SK-N-SH treated with all-trans-retinoic acid at 6 μM for 48 hours (cell line): ENCODE measurements around the gene ELFN2.

ENCODE experiments used
- ATAC-seq: fragments of 200-7000 bp; cut with Tn5 transposase; 3 replicates; pipeline ENCODE4 v1.9.1; 2020; ENCODE audit warnings: mild to moderate bottlenecking, moderate library complexity
- ARNTL ChIP-seq: fragments of 450-650 bp; formaldehyde crosslinking; IDR thresholded peaks from 2 replicates; pipeline ENCODE4 v1.5.0; 2020; ENCODE audit warnings: low read depth, mild to moderate bottlenecking, moderate library complexity, borderline replicate concordance
- BACH2 ChIP-seq: fragments of 250-450 bp; sonication (Bioruptor Pico); IDR thresholded peaks from 2 replicates; pipeline ENCODE4 v1.9.0; 2021; ENCODE audit warnings: mild to moderate bottlenecking, borderline replicate concordance
- GLIS3 ChIP-seq: fragments of 250-450 bp; sonication (Bioruptor Pico); IDR thresholded peaks from 2 replicates; pipeline ENCODE4 v1.5.0; 2020; ENCODE audit warnings: mild to moderate bottlenecking, moderate library complexity
- ISL1 ChIP-seq: fragments of 250-450 bp; sonication (Bioruptor Pico); IDR thresholded peaks from 2 replicates; pipeline ENCODE4 v2.1.2; 2022; ENCODE audit warnings: mild to moderate bottlenecking, moderate library complexity
- OSR1 ChIP-seq: fragments of 250-450 bp; sonication (Bioruptor Pico); IDR thresholded peaks from 2 replicates; pipeline ENCODE4 v1.8.0; 2022; ENCODE audit warnings: moderate library complexity, mild to moderate bottlenecking, inconsistent platforms
- PPARA ChIP-seq: fragments of 250-450 bp; sonication (Bioruptor Pico); IDR thresholded peaks from 2 replicates; pipeline ENCODE4 v1.5.0; 2020; ENCODE audit warnings: mild to moderate bottlenecking, borderline replicate concordance
- RARB ChIP-seq: fragments of 250-450 bp; sonication (Bioruptor Pico); IDR thresholded peaks from 2 replicates; pipeline ENCODE4 v1.8.0; 2021; ENCODE audit warnings: mild to moderate bottlenecking, moderate library complexity
- SNAI2 ChIP-seq: fragments of 250-450 bp; sonication (Bioruptor Pico); IDR thresholded peaks from 2 replicates; pipeline ENCODE4 v1.5.0; 2020; ENCODE audit warnings: mild to moderate bottlenecking, moderate library complexity
- TCF4 ChIP-seq: fragments of 250-450 bp; sonication (Bioruptor Pico); IDR thresholded peaks from 2 replicates; pipeline ENCODE4 v1.8.0; 2021; ENCODE audit warnings: mild to moderate bottlenecking, moderate library complexity, borderline replicate concordance
- TOX ChIP-seq: fragments of 250-450 bp; sonication (Bioruptor Pico); IDR thresholded peaks from 2 replicates; pipeline ENCODE4 v1.8.0; 2021; ENCODE audit warnings: mild to moderate bottlenecking, moderate library complexity, borderline replicate concordance
- ZC3H10 ChIP-seq: fragments of 250-450 bp; sonication (Bioruptor Pico); IDR thresholded peaks from 2 replicates; pipeline ENCODE4 v1.5.1; 2021; ENCODE audit warnings: mild to moderate bottlenecking, moderate library complexity
- ZFP3 ChIP-seq: fragments of 250-450 bp; sonication (Bioruptor Pico); IDR thresholded peaks from 2 replicates; pipeline ENCODE4 v1.5.0; 2020; ENCODE audit warnings: mild to moderate bottlenecking, moderate library complexity
- ZFP30 ChIP-seq: fragments of 450-650 bp; formaldehyde crosslinking; IDR thresholded peaks from 2 replicates; pipeline ENCODE4 v1.5.0; 2022; ENCODE audit warnings: mild to moderate bottlenecking, moderate library complexity
- ZNF70 ChIP-seq: fragments of 450-650 bp; formaldehyde crosslinking; IDR thresholded peaks from 2 replicates; pipeline ENCODE4 v1.5.0; 2020; ENCODE audit warnings: mild to moderate bottlenecking, moderate library complexity
- TF ChIP-seq, protein P1 (sequence below): fragments of 250-450 bp; sonication (Bioruptor Pico); IDR thresholded peaks from 2 replicates; pipeline ENCODE4 v1.8.0; 2021; ENCODE audit warnings: low read depth, mild to moderate bottlenecking, moderate library complexity, borderline replicate concordance
- TF ChIP-seq, protein P2 (sequence below): fragments of 250-450 bp; sonication (Bioruptor Pico); IDR thresholded peaks from 2 replicates; pipeline ENCODE4 v1.8.0; 2020; ENCODE audit warnings: mild to moderate bottlenecking, moderate library complexity, borderline replicate concordance
- TF ChIP-seq, protein P3 (sequence below): fragments of 250-450 bp; sonication (Bioruptor Pico); IDR thresholded peaks from 2 replicates; pipeline ENCODE4 v1.5.0; 2020; ENCODE audit warnings: mild to moderate bottlenecking, moderate library complexity
- TF ChIP-seq, protein P4 (sequence below): fragments of 250-450 bp; sonication (Bioruptor Pico); IDR thresholded peaks from 2 replicates; pipeline ENCODE4 v1.5.1; 2021; ENCODE audit warnings: mild to moderate bottlenecking, moderate library complexity
- TF ChIP-seq, protein P5 (sequence below): fragments of 250-450 bp; sonication (Bioruptor Pico); IDR thresholded peaks from 2 replicates; pipeline ENCODE4 v1.5.1; 2020; ENCODE audit warnings: low read depth, mild to moderate bottlenecking, moderate library complexity

Gene ELFN2

DNA sequence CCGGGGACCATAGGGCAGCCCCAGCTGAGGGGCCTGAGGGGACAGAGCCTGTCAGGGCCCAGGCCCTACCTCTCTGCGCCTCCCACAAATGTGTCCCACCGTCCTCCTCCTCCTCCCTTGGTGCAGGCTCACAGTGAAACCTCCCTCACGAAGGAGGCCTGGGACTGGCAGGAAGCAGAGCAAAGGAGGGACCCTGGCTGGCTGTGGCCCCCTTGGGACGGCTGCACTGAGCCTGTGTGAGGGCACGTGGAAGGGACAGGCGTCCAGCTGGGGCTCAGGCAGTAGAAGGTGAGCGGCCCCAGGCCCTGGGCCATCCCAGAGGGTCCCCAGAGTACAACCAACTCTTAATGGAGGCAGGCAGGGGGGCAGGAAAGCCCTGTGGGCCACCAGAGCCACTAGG, 60.7 kb downstream of the ELFN2 start:
- ATAC-seq = no peak
- TF ChIP-seq, protein P1, sequence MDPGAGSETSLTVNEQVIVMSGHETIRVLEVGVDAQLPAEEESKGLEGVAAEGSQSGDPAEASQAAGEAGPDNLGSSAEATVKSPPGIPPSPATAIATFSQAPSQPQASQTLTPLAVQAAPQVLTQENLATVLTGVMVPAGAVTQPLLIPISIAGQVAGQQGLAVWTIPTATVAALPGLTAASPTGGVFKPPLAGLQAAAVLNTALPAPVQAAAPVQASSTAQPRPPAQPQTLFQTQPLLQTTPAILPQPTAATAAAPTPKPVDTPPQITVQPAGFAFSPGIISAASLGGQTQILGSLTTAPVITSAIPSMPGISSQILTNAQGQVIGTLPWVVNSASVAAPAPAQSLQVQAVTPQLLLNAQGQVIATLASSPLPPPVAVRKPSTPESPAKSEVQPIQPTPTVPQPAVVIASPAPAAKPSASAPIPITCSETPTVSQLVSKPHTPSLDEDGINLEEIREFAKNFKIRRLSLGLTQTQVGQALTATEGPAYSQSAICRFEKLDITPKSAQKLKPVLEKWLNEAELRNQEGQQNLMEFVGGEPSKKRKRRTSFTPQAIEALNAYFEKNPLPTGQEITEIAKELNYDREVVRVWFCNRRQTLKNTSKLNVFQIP = no peak
- TF ChIP-seq TCF4 (CRISPR knock-in tag) (no peak), ZNF70 (CRISPR knock-in tag) (no peak), OSR1 (CRISPR knock-in tag) (no peak), ISL1 (CRISPR knock-in tag) (no peak), GLIS3 (no peak), TOX (CRISPR knock-in tag) (no peak), RARB (CRISPR knock-in tag) (no peak), ZC3H10 (no peak)
- TF ChIP-seq, protein P2, sequence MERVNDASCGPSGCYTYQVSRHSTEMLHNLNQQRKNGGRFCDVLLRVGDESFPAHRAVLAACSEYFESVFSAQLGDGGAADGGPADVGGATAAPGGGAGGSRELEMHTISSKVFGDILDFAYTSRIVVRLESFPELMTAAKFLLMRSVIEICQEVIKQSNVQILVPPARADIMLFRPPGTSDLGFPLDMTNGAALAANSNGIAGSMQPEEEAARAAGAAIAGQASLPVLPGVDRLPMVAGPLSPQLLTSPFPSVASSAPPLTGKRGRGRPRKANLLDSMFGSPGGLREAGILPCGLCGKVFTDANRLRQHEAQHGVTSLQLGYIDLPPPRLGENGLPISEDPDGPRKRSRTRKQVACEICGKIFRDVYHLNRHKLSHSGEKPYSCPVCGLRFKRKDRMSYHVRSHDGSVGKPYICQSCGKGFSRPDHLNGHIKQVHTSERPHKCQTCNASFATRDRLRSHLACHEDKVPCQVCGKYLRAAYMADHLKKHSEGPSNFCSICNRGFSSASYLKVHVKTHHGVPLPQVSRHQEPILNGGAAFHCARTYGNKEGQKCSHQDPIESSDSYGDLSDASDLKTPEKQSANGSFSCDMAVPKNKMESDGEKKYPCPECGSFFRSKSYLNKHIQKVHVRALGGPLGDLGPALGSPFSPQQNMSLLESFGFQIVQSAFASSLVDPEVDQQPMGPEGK (CRISPR knock-in tag) = no peak
- TF ChIP-seq, protein P3, sequence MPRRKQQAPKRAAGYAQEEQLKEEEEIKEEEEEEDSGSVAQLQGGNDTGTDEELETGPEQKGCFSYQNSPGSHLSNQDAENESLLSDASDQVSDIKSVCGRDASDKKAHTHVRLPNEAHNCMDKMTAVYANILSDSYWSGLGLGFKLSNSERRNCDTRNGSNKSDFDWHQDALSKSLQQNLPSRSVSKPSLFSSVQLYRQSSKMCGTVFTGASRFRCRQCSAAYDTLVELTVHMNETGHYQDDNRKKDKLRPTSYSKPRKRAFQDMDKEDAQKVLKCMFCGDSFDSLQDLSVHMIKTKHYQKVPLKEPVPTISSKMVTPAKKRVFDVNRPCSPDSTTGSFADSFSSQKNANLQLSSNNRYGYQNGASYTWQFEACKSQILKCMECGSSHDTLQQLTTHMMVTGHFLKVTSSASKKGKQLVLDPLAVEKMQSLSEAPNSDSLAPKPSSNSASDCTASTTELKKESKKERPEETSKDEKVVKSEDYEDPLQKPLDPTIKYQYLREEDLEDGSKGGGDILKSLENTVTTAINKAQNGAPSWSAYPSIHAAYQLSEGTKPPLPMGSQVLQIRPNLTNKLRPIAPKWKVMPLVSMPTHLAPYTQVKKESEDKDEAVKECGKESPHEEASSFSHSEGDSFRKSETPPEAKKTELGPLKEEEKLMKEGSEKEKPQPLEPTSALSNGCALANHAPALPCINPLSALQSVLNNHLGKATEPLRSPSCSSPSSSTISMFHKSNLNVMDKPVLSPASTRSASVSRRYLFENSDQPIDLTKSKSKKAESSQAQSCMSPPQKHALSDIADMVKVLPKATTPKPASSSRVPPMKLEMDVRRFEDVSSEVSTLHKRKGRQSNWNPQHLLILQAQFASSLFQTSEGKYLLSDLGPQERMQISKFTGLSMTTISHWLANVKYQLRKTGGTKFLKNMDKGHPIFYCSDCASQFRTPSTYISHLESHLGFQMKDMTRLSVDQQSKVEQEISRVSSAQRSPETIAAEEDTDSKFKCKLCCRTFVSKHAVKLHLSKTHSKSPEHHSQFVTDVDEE (CRISPR knock-in tag) = no peak

DNA sequence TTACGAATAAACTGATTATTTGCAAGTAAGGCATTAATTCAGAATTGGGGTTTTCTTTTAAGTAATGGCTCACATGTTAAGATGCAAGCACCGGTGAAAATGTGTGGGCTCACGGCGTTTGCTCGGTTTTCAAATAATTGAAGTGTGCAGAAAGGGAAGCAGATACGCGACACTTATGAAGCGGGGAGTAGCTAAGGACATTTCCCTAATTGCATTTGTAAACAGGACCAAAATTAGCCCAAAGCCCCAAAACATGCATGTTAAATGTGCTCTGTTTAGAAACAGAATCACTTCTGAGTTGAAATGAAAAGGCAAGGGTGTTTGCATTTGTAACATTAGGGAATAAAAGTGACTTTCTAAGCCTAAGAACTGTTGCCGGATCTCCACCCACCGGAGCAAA, 61.3 kb downstream of the ELFN2 start:
- ATAC-seq = no peak
- TF ChIP-seq BACH2 (CRISPR knock-in tag) (no peak), ZFP3 (CRISPR knock-in tag) (no peak), TCF4 (CRISPR knock-in tag) (no peak), PPARA (CRISPR knock-in tag) (no peak), ARNTL (CRISPR knock-in tag) (no peak), OSR1 (CRISPR knock-in tag) (no peak), ZFP30 (CRISPR knock-in tag) (no peak), ISL1 (CRISPR knock-in tag) (no peak), TOX (CRISPR knock-in tag) (no peak), SNAI2 (CRISPR knock-in tag) (no peak)
- TF ChIP-seq, protein P4, sequence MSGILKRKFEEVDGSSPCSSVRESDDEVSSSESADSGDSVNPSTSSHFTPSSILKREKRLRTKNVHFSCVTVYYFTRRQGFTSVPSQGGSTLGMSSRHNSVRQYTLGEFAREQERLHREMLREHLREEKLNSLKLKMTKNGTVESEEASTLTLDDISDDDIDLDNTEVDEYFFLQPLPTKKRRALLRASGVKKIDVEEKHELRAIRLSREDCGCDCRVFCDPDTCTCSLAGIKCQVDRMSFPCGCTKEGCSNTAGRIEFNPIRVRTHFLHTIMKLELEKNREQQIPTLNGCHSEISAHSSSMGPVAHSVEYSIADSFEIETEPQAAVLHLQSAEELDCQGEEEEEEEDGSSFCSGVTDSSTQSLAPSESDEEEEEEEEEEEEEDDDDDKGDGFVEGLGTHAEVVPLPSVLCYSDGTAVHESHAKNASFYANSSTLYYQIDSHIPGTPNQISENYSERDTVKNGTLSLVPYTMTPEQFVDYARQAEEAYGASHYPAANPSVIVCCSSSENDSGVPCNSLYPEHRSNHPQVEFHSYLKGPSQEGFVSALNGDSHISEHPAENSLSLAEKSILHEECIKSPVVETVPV (CRISPR knock-in tag) = no peak
- TF ChIP-seq, protein P5, sequence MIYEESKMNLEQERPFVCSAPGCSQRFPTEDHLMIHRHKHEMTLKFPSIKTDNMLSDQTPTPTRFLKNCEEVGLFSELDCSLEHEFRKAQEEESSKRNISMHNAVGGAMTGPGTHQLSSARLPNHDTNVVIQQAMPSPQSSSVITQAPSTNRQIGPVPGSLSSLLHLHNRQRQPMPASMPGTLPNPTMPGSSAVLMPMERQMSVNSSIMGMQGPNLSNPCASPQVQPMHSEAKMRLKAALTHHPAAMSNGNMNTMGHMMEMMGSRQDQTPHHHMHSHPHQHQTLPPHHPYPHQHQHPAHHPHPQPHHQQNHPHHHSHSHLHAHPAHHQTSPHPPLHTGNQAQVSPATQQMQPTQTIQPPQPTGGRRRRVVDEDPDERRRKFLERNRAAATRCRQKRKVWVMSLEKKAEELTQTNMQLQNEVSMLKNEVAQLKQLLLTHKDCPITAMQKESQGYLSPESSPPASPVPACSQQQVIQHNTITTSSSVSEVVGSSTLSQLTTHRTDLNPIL (CRISPR knock-in tag) = no peak
- TF ChIP-seq, protein P2 (CRISPR knock-in tag) = no peak
- TF ChIP-seq, protein P3 (CRISPR knock-in tag) = no peak
